ENCODE results near the gene AMBRA1.
"Not testable (repeated sequence)": the region's sequence is repeated elsewhere in the genome, so short reads cannot be mapped to it uniquely, and the experiment has no call there.

Gene AMBRA1

DNA sequence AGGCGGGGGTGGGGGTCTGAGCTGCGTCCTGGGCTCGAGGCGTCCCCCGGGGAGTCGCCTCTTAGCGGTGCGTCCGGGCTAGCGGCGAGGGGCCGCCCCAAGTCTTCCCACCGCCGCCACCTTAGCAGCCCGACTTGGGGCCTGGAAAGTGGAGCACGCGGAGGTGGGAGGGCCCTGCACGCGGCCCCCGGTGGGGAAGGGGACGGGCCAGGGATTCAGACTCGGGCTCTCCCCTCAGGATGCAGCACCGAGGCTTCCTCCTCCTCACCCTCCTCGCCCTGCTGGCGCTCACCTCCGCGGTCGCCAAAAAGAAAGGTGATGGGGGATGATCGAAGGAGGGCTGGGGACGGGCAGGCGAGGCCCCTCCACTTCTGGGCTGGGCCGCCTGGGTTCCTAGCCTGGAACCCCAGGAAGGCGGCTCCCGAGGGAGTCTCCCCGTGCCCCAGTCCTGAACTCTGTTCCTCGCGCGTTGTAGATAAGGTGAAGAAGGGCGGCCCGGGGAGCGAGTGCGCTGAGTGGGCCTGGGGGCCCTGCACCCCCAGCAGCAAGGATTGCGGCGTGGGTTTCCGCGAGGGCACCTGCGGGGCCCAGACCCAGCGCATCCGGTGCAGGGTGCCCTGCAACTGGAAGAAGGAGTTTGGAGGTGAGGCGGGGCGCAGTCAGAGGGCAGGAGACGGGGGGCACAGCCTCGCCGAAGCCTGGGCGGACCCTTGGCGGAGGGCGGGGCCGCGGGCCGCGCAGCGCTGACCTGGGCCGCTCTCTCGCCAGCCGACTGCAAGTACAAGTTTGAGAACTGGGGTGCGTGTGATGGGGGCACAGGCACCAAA lies 211.8 kb downstream of the AMBRA1 start:
- no peak for DNase-seq (ENCODE audit: low read depth)

DNA sequence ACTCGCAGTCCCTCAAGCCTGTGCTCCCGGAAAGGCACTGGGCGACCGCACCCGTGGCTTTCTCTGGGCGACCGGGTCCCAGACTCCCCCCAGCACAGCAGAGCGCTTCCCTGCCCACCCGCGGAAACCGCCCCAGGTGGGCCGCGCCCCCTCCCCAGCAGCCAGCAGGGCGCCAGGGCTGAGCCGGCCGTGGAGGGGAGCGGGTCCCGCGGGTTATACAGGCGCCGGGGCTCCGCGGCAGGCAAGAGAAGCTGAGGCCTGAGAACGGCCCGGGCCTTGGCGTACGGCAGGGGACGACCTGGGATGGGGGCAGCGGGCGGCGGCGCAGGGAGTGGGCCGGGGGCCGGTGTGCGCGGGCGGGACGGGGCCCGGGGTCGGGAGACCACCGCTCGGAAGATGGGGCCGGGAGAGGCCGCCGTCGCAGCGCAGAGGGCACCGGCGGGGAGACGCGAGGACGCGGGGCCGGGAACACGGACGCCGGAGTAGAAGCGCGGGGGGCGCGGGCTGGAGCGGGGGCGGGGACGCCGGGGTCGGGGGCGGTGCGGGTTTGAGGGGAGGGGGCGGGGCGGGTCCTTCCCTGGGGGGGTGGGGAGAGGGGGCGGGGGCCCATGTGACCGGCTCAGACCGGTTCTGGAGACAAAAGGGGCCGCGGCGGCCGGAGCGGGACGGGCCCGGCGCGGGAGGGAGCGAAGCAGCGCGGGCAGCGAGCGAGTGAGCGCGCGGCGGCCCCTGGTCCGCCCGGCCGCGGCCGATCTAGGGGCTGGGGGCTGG lies 212.6 kb downstream of the AMBRA1 start, which contains the start of gene MDK:
MDK (plus strand) TSS at position 622 of the 771 bp plus-strand sequence. CDS start 389 bp downstream, outside the sequence.
- no peak for DNase-seq (ENCODE audit: low read depth)

DNA sequence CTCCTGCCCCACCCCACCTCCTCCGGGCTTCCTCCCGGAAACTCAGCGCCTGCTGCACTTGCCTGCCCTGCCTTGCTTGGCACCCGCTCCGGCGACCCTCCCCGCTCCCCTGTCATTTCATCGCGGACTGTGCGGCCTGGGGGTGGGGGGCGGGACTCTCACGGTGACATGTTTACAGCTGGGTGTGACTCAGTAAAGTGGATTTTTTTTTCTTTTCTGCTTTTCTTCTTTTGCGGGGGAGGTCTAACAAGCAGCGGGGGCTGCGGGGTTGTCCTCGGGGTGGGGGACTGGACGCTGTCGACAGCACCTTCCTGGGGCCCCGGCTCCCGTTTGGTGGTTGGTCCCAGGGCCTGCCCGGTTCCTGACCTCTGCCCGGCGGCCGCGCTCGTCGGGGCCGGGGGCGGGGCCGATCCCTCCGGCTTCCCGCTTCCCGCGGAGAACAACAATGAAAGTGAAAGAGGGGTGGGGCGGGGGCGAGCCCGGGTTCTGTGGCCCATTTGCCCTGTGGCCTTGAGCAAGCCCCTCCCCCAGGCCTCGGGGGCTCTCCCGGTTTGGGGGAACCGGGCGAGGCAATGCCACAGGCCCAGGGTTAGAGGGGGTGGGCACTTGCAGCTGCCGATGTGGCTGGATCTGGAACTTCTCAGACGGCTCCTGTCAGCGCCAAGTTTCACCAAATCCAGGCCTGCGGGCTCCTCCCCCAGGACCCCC lies 213.3 kb downstream of the AMBRA1 start:
- DNase-seq (ENCODE audit: low read depth): no peak

DNA sequence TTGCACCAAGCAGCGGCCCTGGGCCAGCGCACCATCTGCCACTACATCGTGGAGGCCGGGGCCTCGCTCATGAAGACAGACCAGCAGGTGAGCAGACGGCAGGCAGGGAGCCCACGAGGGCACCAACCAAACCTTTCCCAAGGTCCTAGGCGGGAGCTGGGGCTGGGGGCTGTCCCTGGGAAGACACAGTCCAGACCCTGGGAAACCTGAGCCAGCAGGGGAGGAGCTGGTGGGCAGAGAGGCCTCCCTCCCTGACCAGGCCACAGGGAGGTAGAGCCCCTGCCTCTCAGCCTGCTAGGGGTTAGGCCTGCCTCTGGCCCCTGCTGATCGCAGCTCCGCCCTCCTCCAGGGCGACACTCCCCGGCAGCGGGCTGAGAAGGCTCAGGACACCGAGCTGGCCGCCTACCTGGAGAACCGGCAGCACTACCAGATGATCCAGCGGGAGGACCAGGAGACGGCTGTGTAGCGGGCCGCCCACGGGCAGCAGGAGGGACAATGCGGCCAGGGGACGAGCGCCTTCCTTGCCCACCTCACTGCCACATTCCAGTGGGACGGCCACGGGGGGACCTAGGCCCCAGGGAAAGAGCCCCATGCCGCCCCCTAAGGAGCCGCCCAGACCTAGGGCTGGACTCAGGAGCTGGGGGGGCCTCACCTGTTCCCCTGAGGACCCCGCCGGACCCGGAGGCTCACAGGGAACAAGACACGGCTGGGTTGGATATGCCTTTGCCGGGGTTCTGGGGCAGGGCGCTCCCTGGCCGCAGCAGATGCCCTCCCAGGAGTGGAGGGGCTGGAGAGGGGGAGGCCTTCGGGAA lies 214.1 kb downstream of the AMBRA1 start:
- DNase-seq (ENCODE audit: low read depth): not testable (repeated sequence)

DNA sequence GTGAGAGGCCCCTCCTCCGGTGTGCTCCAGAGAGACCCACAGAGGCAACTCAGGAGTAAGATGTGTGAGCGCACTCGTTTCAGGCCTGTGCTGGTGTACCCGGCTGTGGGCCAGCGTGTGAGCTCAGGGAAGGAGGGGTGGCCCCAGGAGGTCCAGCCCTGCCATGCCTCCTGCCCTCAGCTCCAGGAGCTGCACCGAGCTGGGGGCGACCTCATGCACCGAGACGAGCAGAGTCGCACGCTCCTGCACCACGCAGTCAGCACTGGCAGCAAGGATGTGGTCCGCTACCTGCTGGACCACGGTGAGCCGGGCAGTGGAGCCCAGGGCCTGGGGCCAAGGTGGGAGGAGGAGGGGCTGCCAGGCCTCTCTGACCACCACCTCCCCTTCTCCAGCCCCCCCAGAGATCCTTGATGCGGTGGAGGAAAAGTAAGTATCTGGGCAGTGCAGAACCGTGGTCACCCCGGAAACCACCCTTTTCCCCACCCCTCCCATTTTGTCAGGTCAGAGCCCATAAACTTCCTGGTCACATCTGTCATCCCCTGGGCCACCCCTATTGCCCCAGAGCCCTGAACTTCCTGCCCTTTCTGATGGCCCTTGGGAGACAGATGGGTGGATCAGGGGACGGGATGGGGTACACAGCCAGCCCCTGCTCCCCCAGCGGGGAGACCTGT lies 214.9 kb downstream of the AMBRA1 start:
- DNase-seq (ENCODE audit: low read depth): no peak

DNA sequence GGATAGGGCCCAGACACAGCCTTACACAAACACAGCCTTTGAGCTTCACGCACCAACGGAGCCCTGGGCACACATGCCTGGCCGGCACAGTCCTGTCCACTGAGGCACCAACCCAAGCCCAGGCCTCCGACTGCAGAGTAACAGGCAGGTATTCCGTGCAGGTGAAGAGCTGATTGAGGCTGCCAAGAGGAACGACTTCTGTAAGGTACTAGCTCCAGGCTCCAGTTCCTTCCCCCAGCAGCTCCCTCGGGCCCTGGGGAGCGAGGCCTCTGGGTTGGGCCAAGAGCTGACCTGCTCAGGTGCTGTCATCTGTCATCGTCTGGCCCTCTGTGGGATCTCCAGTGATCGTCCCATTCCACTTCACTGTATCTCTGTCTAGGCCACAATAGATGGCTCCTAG lies 215.5 kb downstream of the AMBRA1 start:
- no peak for DNase-seq (ENCODE audit: low read depth)

DNA sequence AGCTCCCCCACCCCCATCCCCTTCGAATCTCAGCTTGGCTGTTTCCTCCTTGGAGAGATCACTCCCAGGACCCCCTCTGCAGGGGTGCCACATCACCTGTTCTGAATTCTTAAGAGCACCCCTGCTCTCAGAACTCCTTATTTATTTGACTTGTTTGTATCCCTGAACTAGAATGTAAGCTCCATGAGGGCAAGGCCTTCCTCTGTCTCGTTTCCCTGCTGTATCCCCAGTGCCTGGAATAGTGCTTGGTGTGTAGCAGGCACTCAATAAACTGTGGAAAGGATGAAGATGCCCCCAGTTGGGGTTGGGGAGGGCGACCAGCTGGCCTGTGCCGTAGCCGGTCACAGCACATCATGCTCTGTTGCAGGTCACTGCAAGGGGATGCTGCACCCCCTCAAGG lies 216.0 kb downstream of the AMBRA1 start:
- no peak for DNase-seq (ENCODE audit: low read depth)

DNA sequence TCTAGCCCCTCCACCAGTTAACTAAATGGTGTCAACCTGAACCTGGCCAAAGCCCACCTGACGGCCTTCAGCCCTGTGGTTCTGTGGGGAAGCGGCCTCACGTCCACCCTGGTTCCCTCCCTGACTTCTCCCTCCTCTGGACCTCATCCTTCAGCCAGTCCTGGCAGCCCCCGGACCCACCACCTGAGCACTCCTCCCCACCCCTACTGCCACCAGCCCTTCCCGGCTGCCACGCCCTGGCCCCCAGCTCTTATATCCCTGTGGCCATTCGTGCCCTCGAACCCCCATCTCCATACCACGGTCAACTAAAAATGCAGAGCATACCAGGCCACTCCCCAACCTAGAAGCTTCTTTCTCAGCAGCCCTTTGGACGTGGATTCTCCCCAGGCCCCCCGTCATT lies 216.5 kb downstream of the AMBRA1 start:
- DNase-seq (ENCODE audit: low read depth): no peak

DNA sequence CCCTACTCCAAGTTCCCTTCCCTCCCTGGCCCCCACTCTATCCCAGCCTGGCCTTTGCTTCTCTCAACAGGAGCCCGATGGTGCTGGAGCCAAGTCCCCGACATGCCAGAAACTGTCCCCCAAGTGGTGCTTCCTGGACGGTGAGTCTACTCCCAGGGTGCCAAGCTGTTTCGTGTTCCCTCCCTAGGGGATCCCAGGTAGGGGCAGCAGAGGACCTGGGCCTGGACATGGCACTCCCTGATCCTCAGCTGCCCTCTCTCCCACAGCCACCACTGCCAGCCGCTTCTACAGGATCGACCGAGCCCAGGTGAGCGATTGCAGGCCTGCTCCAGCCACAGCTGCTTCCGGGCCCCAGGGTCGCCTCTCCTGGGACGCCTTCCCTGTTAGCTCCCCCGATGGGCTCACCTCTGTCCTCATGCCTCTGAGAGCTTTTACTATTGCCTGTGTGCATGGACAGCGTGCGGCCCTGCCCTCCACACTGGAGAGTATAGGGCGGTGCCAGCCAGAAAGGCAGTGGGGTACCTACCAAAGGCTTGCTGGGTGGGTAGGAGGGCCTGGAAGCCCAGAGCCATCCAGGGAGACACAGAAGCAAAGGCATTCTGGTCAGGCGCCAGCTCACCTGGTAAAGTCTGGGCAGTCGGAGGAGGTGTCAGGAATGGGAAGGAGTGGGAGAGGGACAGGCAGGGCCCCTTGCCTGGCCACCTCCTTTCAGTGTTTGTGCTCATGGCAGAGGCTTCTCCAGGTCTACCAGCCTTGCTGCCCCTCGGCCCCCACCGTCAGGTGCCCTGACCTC lies 217.4 kb downstream of the AMBRA1 start:
- DNase-seq (ENCODE audit: low read depth): no peak

DNA sequence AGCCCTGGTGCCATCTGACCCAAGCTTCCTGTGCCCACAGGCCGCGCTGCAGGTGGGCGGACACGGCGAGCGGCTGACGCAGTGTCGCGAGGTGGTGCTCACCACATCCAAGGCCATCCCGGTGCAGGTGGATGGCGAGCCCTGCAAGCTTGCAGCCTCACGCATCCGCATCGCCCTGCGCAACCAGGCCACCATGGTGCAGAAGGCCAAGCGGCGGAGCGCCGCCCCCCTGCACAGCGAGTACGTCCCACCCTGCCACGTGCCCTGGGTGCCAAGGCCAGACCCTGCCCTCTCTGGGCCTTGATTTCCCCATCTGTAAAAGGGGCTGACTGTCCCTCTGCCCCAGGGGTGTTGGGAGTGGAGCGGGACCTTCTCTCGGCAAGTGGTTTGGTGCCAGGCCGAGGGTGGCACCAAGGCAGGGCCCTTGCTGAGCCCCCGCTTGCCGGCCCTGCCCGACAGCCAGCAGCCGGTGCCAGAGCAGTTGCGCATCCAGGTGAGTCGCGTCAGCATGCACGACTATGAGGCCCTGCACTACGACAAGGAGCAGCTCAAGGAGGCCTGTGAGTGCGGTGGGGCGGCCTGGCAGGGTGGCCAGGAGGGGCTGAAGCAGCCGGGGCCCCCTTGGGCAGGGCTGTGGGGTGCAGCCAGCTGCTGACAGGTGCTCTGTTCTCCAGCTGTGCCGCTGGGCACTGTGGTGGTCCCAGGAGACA lies 218.3 kb downstream of the AMBRA1 start:
- no peak for DNase-seq (ENCODE audit: low read depth)

DNA sequence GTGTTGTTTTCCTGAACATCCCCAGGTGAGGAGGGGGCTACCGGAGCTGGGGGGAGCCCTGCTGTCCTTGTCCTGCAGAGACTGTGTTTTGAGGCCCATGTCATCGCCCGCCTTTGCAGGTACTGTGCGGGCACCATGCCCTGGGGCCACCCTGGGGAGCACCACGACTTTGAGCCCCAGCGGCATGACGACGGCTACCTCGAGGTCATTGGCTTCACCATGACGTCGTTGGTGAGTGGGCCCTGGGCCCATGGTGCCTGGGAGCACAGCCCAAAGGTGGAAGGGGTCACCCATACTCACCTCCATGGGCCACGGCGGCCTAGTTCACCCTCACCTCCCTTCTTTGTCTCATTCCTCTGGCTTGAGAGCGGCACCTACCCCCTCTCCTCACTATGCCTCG lies 219.0 kb downstream of the AMBRA1 start:
- DNase-seq (ENCODE audit: low read depth): no peak

DNA sequence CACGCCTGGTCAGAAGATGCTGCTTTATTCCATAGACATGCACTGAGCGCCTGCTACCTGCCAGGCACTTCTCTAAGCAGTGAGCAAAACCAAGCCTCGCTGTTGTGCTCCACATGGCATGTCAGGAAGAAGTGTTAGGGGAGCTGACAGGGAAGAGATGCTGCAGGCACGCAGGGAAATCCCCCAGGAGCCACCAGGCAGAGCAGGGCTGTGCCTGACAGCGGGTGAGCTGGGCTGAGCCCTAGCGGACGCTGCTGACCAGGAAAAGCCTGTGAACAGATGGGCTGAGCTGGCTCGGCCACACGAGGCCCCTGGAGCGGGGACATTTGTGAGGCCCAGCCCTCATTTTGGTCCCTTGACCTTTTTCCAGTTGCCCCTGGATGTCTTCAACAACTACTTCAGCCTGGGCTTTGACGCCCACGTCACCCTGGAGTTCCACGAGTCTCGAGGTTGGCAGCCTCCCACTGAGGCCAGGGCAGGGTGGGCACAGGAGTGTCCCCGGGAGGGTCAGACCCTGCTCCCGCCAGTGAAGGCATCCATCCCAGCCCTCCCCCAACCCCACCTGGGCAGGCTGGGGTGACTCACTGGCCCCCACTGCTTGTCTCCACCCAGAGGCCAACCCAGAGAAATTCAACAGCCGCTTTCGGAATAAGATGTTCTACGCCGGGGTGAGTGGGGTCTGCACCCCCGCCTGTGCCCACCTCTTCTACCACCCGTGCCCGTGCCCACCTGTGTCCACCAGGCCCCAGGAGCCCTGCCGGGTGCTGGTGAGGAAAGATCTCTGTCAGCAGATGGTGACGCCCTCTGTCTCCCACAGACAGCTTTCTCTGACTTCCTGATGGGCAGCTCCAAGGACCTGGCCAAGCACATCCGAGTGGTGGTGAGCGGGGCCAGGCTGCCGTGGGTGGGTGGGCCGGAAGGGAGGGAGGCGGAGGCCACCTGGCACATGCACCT lies 219.8 kb downstream of the AMBRA1 start:
- DNase-seq (ENCODE audit: low read depth): no peak

DNA sequence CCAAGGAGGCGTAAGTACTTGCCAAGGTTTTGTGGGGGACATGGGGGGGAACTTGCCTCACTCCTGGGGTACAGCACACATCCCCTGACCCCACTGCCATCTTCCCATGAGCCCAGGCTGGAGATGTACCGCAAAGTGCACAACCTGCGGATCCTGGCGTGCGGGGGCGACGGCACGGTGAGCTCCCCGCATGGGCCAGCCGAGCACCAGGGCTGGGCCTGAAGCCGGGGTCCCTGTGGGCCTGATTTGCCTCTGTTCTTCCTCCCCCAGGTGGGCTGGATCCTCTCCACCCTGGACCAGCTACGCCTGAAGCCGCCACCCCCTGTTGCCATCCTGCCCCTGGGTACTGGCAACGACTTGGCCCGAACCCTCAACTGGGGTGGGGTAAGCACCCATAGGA lies 221.3 kb downstream of the AMBRA1 start:
- not testable (repeated sequence) for DNase-seq (ENCODE audit: low read depth)

DNA sequence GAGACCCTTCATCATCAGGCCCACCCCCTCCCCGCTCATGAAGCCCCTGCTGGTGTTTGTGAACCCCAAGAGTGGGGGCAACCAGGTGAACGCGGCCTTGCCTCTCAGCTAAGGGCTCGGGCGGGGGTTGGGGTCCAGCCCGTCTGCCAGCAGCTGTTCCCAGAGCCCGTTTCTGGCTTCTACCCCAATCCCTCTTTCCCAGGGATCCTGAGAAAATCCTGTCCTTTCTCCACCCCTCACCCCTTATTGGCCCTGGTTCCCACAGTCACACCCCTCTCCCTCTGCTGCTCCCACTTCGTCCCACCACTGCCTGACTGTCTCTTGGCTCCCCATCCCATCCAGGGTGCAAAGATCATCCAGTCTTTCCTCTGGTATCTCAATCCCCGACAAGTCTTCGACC lies 221.7 kb downstream of the AMBRA1 start:
- no peak for DNase-seq (ENCODE audit: low read depth)

DNA sequence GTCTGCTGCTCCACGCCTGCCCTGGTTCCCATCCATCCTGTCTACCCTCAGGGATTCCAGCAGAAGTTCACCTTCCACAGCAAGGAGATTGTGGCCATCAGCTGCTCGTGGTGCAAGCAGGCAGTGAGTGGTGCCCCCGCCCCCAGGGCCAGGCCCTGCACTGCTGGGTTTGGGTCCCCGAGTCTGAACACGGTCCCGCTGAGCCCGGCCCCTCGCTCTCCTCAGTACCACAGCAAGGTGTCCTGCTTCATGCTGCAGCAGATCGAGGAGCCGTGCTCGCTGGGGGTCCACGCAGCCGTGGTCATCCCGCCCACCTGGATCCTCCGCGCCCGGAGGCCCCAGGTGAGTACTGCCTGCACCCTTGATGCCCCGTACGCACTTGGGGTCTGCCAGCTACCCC lies 222.6 kb downstream of the AMBRA1 start:
- not testable (repeated sequence) for DNase-seq (ENCODE audit: low read depth)

DNA sequence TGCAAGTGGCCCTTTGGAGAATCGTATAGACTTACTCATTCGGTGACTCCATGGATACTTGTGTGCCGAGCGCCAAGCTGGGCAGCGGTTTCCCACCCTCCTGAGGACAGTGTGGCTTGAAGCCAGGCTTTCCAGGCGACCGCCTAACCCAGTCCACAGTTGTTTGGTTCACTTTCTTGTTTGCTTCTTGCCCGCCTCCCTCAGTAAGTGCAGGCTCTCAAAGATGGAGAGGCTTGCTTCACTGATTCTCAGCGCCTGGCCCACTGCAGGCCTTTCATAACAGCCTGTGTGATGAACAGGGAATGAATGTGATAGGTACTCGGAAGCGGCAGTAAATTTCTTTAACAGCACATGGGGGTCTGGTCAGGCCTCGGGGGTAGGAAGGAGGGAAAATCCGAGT lies 223.6 kb downstream of the AMBRA1 start:
- DNase-seq (ENCODE audit: low read depth): no peak

DNA sequence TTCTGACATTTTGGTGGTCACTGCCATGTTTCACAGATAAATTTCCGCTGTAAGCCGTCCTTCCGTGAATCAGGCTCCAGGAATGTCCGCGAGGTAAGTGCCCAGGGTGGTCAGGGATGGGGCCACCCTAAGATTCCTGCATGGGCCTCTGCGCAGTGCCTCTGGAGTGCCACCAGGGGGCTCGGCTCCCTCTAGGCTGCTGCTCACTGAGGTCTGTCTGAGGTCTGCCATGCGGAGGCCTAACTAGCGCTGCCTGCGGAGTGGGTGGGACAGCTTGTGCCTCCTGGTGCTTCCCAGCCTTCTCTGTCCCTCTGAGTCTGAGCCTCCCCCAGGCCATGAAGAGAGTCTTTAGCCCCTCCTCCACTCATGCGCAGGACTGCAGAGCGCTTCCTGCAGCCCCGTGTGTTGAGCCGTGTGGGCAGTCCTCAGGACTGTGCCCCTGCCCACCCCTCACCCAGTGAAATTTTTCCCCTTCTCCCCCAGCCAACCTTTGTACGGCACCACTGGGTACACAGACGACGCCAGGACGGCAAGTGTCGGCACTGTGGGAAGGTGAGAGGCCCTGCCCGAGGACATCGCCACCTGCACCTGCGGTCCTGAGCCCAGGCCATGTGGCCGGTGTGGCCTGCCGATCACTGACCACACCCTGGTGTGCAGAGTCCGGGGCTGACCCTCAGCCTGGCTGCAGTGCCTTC lies 224.2 kb downstream of the AMBRA1 start:
- DNase-seq (ENCODE audit: low read depth): no peak

DNA sequence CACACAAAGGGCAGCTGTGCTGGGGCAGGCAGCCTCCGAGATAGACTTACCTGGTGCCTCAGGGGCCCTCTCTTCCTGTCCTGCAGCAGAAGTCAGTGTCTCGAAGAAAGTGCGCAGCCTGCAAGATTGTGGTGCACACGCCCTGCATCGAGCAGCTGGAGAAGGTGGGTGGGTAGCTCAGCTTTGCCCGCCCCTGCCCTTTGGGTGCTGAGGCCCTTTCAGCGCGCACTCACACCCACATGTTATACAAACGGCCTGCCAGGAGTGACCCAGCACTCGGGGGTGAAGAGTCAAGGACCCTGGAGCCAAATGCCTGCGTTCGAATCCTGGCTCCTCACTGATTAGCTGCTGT lies 225.9 kb downstream of the AMBRA1 start:
- no peak for DNase-seq (ENCODE audit: low read depth)
